ENCODE measurements around the gene NCK2. TPM values are rescaled to one million over a fixed set of nuclear protein-coding genes. Genes with fewer than 3 reads are reported as not detected.

Gene NCK2
- total RNA-seq, 1 experiment from 2014 or later: 26.7 TPM

- no TSS peak for BruUV-seq (replicated peaks)
- no peak overlapping the region for H3K27ac ChIP-seq (ENCODE audit: low read depth, low read length)
- no peaks in the 10 kb centered on the region for H3K9me2 ChIP-seq (ENCODE audit: insufficient read depth)
- H3K9ac ChIP-seq (ENCODE audit: low read length): no peak overlapping the region
- no peak for ATAC-seq
- no peak overlapping the region for H3K4me2 ChIP-seq (ENCODE audit: low read length)
- H3K27me3 ChIP-seq (ENCODE audit: insufficient read depth, low read length): no peaks in the 10 kb centered on the region
- CTCF ChIA-PET: interaction anchor here (0.9 kb wide), 1 partner anchor 188 kb away, joined by 3 read pairs; no protein-coding TSS in a partner anchor
- POLR2A ChIA-PET: no interaction called here
- H4K20me1 ChIP-seq (ENCODE audit: insufficient read depth): 0 out of 2 replicates have a peak, but pooled peaks cover under 1% of the 10 kb centered on the region
- RAD21 ChIA-PET (ENCODE audit: low non-redundant PET in 1 of 2, low total read pairs in 2 of 2, uncharacterized antibody in 2 of 2, unreplicated experiment in 2 of 2): no interaction called here
- peaks cover 38% of the 10 kb centered on the region for H3K79me2 ChIP-seq (ENCODE audit: insufficient read depth, low read length)
- no peaks in the 10 kb centered on the region for H3K4me1 ChIP-seq (ENCODE audit: control insufficient read depth in 1 of 2, insufficient read depth in 2 of 2, low read length in 2 of 2)
- DNase-seq (ENCODE audit: low read depth, low spot score): no peak
- no peak for TF ChIP-seq POLR2A (IDR thresholded peaks at IDR 0.05; ENCODE audit: borderline replicate concordance, extremely low read depth, insufficient read depth, insufficient read length)
- TF ChIP-seq ZBTB33 (IDR thresholded peaks at IDR 0.05; ENCODE audit: extremely low read depth, insufficient replicate concordance, low read length): no peak
- TF ChIP-seq TCF7L2 (IDR thresholded peaks at IDR 0.05; ENCODE audit: borderline replicate concordance, extremely low read depth, insufficient read depth, insufficient read length): no peak
- no peak for TF ChIP-seq YY1 (IDR thresholded peaks at IDR 0.05; ENCODE audit: extremely low read depth, insufficient replicate concordance, low read depth, low read length)
- TF ChIP-seq FOSL1 (IDR thresholded peaks at IDR 0.05; ENCODE audit: low read depth): no peak
- no peak for TF ChIP-seq SRF (IDR thresholded peaks at IDR 0.05; ENCODE audit: low read depth)
- TF ChIP-seq EZH2phosphoT487 (IDR thresholded peaks at IDR 0.05; ENCODE audit: borderline replicate concordance): no peak
- TF ChIP-seq SIN3A (IDR thresholded peaks at IDR 0.05; ENCODE audit: low read depth): no peak
- no peak for TF ChIP-seq EGR1 (IDR thresholded peaks at IDR 0.05; ENCODE audit: low read depth)
- TF ChIP-seq MAX (IDR thresholded peaks at IDR 0.05): no peak
- no peak for TF ChIP-seq CEBPB (IDR thresholded peaks at IDR 0.05; ENCODE audit: low read depth)
- TF ChIP-seq SP1 (IDR thresholded peaks at IDR 0.05; ENCODE audit: low read depth): no peak
- no peak for TF ChIP-seq POLR2AphosphoS5 (IDR thresholded peaks at IDR 0.05; ENCODE audit: low read depth, low read length)
- H3K4me3 ChIP-seq (replicated peaks in 1 of 2; ENCODE audit: low read depth in 1 of 2, low read length in 2 of 2): no peak overlapping the region
- no peak overlapping the region for H2AFZ ChIP-seq (ENCODE audit: low read depth, low read length, poor library complexity, severe bottlenecking)
- no peaks in the 10 kb centered on the region for H3K9me3 ChIP-seq (ENCODE audit: control insufficient read depth in 1 of 2, insufficient read depth in 1 of 2, low read depth in 1 of 2, low read length in 2 of 2)
- H3K36me3 ChIP-seq (ENCODE audit: control insufficient read depth in 1 of 2, insufficient read depth in 2 of 2, low read length in 2 of 2): no peaks in the 10 kb centered on the region
- intact Hi-C loops (cut with micrococcal nuclease): no loop called here
Measured at GRCh38 chr2:105764059-105764458, 19.3 kb downstream of the NCK2 start.
